ENCODE results near the gene KMT5B.

KMT5B gene

GRCh38 chr11:68160100-68160695 is 52.9 kb downstream of the KMT5B start:
- Histone ChIP-seq H3K27ac (ENCODE audit: extremely low read depth, low read depth, low read length) (no peak overlapping the region), H3K9me3 (ENCODE audit: control insufficient read depth, insufficient read depth, low read depth, low read length) (no peaks in the 10 kb centered on the region), H3K36me3 (ENCODE audit: control insufficient read depth in 2 of 2, insufficient read depth in 1 of 2, low read length in 2 of 2) (peaks cover 0 to 26% of the 10 kb centered on the region in 2 experiments; a peak in 1 of 3 replicates), H3K4me1 (ENCODE audit: control insufficient read depth, insufficient read depth, low read length) (no peaks in the 10 kb centered on the region), H3K4me3 (ENCODE audit: low read depth, low read length) (no peak overlapping the region)
- TF ChIP-seq ZNF660 (tag by site-specific recombination; IDR thresholded peaks at IDR 0.05) (no peak), YY1 (tag by site-specific recombination; IDR thresholded peaks at IDR 0.05) (no peak), ZNF843 (tag by site-specific recombination; IDR thresholded peaks at IDR 0.05) (no peak), PRDM1 (tag by site-specific recombination; IDR thresholded peaks at IDR 0.05) (no peak), ZNF670 (tag by site-specific recombination; IDR thresholded peaks at IDR 0.05; ENCODE audit: low read depth) (no peak), BCL11A (tag by site-specific recombination; IDR thresholded peaks at IDR 0.05; ENCODE audit: low read depth) (no peak), ZNF548 (tag by site-specific recombination; IDR thresholded peaks at IDR 0.05) (no peak), ZNF518A (tag by site-specific recombination; conservative IDR thresholded peaks at IDR 0.05; ENCODE audit: low read depth) (no peak), SETDB1 (IDR thresholded peaks at IDR 0.05; ENCODE audit: insufficient read length, low read length) (no peak), WT1 (tag by site-specific recombination; IDR thresholded peaks at IDR 0.05) (no peak), ZNF560 (tag by site-specific recombination; IDR thresholded peaks at IDR 0.05; ENCODE audit: borderline replicate concordance) (no peak), ZNF404 (tag by site-specific recombination; IDR thresholded peaks at IDR 0.05) (no peak), ZNF146 (tag by site-specific recombination; IDR thresholded peaks at IDR 0.05) (no peak), ZNF221 (tag by site-specific recombination; IDR thresholded peaks at IDR 0.05; ENCODE audit: borderline replicate concordance) (no peak), ZEB2 (tag by site-specific recombination; IDR thresholded peaks at IDR 0.05) (no peak)
- TF ChIP-seq, protein P1, sequence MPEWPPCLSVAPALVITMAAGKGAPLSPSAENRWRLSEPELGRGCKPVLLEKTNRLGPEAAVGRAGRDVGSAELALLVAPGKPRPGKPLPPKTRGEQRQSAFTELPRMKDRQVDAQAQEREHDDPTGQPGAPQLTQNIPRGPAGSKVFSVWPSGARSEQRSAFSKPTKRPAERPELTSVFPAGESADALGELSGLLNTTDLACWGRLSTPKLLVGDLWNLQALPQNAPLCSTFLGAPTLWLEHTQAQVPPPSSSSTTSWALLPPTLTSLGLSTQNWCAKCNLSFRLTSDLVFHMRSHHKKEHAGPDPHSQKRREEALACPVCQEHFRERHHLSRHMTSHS (tag by site-specific recombination; IDR thresholded peaks at IDR 0.05): no peak
- TF ChIP-seq, protein P2, sequence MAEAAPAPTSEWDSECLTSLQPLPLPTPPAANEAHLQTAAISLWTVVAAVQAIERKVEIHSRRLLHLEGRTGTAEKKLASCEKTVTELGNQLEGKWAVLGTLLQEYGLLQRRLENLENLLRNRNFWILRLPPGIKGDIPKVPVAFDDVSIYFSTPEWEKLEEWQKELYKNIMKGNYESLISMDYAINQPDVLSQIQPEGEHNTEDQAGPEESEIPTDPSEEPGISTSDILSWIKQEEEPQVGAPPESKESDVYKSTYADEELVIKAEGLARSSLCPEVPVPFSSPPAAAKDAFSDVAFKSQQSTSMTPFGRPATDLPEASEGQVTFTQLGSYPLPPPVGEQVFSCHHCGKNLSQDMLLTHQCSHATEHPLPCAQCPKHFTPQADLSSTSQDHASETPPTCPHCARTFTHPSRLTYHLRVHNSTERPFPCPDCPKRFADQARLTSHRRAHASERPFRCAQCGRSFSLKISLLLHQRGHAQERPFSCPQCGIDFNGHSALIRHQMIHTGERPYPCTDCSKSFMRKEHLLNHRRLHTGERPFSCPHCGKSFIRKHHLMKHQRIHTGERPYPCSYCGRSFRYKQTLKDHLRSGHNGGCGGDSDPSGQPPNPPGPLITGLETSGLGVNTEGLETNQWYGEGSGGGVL (tag by site-specific recombination; IDR thresholded peaks at IDR 0.05): no peak
- ChIA-PET CTCF (no interaction called here), POLR2A (no interaction called here)

DNA sequence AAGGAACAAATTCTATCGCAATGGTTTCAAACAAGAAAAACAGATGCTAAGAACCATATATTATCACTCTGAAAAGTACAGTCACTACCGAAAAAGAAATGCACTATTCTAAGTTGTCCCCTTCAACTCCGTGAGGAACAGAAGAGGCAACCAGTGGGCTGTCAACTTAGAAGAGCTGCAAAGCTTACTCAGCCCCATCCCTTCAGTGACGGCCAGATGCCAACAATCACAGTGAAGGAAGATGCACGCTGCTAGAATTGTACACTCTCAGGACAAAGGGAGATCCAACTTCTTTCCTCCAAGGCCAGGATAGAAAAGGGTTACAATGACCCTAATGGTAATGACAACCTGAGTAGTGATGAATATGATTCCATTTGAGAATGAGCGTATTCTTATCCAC is 53.4 kb downstream of the KMT5B start:
- ChIA-PET CTCF (interaction anchor here (0.5 kb wide), 1 partner anchor 36 kb away, joined by 3 read pairs; no protein-coding TSS in a partner anchor), POLR2A (interaction anchor here (0.6 kb wide), 1 partner anchor 15 kb away, joined by 7 read pairs; no protein-coding TSS in a partner anchor)
- Histone ChIP-seq H3K27ac (ENCODE audit: extremely low read depth, low read depth, low read length) (no peak overlapping the region), H3K4me3 (ENCODE audit: low read depth, low read length) (no peak overlapping the region), H3K4me1 (ENCODE audit: control insufficient read depth, insufficient read depth, low read length) (no peaks in the 10 kb centered on the region), H3K9me3 (ENCODE audit: control insufficient read depth, insufficient read depth, low read depth, low read length) (no peaks in the 10 kb centered on the region), H3K36me3 (ENCODE audit: control insufficient read depth in 2 of 2, insufficient read depth in 1 of 2, low read length in 2 of 2) (peaks cover 0 to 25% of the 10 kb centered on the region in 2 experiments; a peak in 1 of 3 replicates)
- TF ChIP-seq ZNF473 (tag by site-specific recombination; IDR thresholded peaks at IDR 0.05) (no peak), ZNF571 (tag by site-specific recombination; IDR thresholded peaks at IDR 0.05) (no peak), ZNF518A (tag by site-specific recombination; conservative IDR thresholded peaks at IDR 0.05; ENCODE audit: low read depth) (no peak), ZNF596 (tag by site-specific recombination; IDR thresholded peaks at IDR 0.05) (no peak)
- TF ChIP-seq, protein P3, sequence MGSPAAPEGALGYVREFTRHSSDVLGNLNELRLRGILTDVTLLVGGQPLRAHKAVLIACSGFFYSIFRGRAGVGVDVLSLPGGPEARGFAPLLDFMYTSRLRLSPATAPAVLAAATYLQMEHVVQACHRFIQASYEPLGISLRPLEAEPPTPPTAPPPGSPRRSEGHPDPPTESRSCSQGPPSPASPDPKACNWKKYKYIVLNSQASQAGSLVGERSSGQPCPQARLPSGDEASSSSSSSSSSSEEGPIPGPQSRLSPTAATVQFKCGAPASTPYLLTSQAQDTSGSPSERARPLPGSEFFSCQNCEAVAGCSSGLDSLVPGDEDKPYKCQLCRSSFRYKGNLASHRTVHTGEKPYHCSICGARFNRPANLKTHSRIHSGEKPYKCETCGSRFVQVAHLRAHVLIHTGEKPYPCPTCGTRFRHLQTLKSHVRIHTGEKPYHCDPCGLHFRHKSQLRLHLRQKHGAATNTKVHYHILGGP (tag by site-specific recombination; IDR thresholded peaks at IDR 0.05): no peak

Measured in HEK293 (cell line).